Measurements from ENCODE around the gene TMEM91.

DNA sequence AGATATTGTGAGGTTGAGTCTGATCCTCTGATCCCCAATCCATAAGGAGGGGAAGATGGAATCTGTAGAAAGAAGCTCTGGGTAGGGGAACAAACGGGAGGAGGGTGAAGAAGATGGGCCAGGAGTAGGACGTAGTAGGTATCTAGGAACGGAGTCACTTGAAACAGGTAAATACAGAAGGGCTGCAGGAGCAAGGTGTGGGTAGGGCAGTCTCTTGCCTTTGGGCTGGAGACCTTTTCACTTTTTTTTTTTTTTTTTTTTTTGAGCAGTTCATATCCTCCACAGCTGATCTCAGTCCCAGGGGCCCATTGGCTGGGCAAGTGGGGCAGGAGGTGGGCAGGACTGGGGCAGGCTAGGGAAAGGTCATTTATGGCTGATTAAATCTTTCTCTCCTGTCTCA is 22.8 kb downstream of the TMEM91 start:
- no peak for TF ChIP-seq EZH2 (IDR thresholded peaks at IDR 0.05; ENCODE audit: insufficient read depth, low read length)
- TF ChIP-seq, protein P1, sequence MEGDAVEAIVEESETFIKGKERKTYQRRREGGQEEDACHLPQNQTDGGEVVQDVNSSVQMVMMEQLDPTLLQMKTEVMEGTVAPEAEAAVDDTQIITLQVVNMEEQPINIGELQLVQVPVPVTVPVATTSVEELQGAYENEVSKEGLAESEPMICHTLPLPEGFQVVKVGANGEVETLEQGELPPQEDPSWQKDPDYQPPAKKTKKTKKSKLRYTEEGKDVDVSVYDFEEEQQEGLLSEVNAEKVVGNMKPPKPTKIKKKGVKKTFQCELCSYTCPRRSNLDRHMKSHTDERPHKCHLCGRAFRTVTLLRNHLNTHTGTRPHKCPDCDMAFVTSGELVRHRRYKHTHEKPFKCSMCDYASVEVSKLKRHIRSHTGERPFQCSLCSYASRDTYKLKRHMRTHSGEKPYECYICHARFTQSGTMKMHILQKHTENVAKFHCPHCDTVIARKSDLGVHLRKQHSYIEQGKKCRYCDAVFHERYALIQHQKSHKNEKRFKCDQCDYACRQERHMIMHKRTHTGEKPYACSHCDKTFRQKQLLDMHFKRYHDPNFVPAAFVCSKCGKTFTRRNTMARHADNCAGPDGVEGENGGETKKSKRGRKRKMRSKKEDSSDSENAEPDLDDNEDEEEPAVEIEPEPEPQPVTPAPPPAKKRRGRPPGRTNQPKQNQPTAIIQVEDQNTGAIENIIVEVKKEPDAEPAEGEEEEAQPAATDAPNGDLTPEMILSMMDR (IDR thresholded peaks at IDR 0.05; ENCODE audit: insufficient read depth, low read depth, low read length) = no peak
